Measurements from ENCODE around the gene TFCP2L1.

TFCP2L1 gene

GRCh38 chr2:121253021-121253673 is 31.9 kb downstream of the TFCP2L1 start:
- TF ChIP-seq CTCF (IDR thresholded peaks at IDR 0.05; ENCODE audit: low read depth, low read length), result no peak
- H3K4me3 ChIP-seq (ENCODE audit: low read depth, low read length), result no peak overlapping the region

GRCh38 chr2:121251497-121251896 is 33.5 kb downstream of the TFCP2L1 start:
- no peak for TF ChIP-seq CTCF (IDR thresholded peaks at IDR 0.05; ENCODE audit: low read depth, low read length)
- no peak overlapping the region for H3K4me3 ChIP-seq (ENCODE audit: low read depth, low read length)

- no peak overlapping the region for H3K4me3 ChIP-seq (ENCODE audit: low read depth, low read length)
- no peak for TF ChIP-seq CTCF (IDR thresholded peaks at IDR 0.05; ENCODE audit: low read depth, low read length)
These were observed 36.1 kb downstream of the TFCP2L1 start for GRCh38 chr2:121248766-121249343.

- no peak for TF ChIP-seq CTCF (IDR thresholded peaks at IDR 0.05; ENCODE audit: low read depth, low read length)
- no peak overlapping the region for H3K4me3 ChIP-seq (ENCODE audit: low read depth, low read length)
These were observed 37.0 kb downstream of the TFCP2L1 start for GRCh38 chr2:121247971-121248370.

GRCh38 chr2:121247534-121247933 is 37.5 kb downstream of the TFCP2L1 start:
- H3K4me3 ChIP-seq (ENCODE audit: low read depth, low read length), result no peak overlapping the region
- no peak for TF ChIP-seq CTCF (IDR thresholded peaks at IDR 0.05; ENCODE audit: low read depth, low read length)

GRCh38 chr2:121246704-121247255 is 38.2 kb downstream of the TFCP2L1 start:
- no peak for TF ChIP-seq CTCF (IDR thresholded peaks at IDR 0.05; ENCODE audit: low read depth, low read length)

GRCh38 chr2:121245913-121246312 is 39.1 kb downstream of the TFCP2L1 start:
- TF ChIP-seq CTCF (IDR thresholded peaks at IDR 0.05; ENCODE audit: low read depth, low read length), result no peak
- no peak overlapping the region for H3K4me3 ChIP-seq (ENCODE audit: low read depth, low read length)

More at GRCh38 chr2:121246704-121247255, 38.2 kb downstream of the TFCP2L1 start:
- H3K4me3 ChIP-seq (ENCODE audit: low read depth, low read length), result no peak overlapping the region
